Measurements from ENCODE around the gene TLE3.

TLE3 gene

GRCh38 chr15:70032509-70032908, 65.2 kb downstream of the TLE3 start:
- DNase-seq, result no peak

GRCh38 chr15:70031713-70032112, 66.0 kb downstream of the TLE3 start:
- DNase-seq, result no peak

DNA sequence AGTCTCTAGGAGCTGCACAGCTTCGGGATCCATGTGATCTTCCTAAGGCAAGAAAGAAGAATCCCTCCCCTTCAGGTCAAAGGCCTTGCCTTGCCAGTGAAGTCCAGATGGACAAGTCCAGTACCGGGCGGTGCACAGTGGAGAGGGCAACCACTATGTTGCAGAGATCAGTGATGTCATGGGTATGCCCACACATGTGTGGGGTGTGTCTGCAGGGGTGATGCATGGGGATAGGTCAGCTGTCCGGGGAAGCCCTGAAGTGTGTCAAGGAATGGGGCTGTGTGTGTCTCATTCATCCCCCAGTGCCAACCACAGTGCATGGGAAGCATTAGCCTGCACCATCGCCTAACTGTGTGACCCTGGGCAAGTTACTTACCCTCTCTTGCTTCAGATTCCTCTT, 66.5 kb downstream of the TLE3 start:
- no peak for DNase-seq

GRCh38 chr15:70030851-70031250, 66.9 kb downstream of the TLE3 start:
- no peak for DNase-seq

DNA sequence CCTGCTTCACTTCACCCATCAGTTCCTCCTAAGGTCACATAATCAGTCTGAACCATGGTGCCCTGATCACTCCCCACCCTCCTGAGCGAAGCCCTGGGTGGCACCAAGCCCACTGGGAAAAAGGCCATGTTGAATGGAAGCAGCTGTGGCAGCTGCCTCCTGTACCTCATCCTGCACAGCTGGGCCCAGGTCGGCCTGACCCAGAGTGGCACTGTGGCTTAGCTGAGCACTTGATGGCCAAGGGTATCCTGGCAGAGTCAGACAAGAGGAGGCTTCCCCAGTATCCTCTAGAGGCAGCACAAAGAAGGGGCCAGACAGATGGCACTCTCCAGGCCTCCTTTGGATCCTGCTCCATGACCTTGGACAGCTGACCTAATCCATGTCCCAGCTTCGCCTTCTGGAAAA, 68.4 kb downstream of the TLE3 start:
- DNase-seq, result no peak

DNA sequence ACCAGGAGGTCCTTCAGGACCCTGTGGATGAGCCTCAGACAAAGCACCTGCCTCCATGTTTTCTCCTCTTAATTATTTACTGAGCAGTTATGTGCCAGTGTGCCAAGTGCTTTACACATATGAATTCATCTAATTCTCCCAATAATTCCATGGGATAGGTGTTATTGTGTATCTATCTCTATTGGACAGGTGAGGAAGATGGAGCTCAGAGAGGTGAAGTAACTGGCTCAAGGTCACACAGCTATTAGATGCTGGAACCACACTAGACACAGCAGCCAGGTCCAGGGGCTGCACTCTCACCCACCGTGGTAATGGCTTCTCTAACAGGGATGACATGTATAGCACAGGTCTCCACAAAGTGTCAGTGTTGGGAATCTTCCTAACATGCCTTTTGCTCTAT, 70.2 kb downstream of the TLE3 start:
- DNase-seq, result no peak

DNA sequence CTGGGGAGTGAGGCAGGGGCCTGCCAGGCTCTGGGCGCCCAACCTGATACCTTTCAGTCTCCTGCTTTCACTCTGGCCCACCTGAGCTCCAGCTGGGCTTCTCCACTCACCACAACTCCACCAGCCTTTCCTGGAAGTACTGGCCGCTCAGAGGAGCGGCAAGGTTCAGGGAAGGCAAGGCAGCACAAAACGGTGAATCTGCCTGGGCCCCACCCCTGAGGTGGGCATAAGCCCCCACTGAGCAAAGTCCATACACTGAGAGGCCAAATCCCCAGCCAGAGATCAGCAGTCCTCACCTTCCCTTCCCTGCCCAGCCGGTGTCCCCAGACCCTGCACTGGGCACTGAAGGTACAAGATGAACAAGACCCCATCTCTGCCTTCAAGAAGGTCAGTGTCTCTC, 70.7 kb downstream of the TLE3 start:
- DNase-seq, result no peak

GRCh38 chr15:70025413-70026296, 72.1 kb downstream of the TLE3 start:
- DNase-seq, result peak in 5 of 56 donors; percentile 7 to 37 (median 10)

DNA sequence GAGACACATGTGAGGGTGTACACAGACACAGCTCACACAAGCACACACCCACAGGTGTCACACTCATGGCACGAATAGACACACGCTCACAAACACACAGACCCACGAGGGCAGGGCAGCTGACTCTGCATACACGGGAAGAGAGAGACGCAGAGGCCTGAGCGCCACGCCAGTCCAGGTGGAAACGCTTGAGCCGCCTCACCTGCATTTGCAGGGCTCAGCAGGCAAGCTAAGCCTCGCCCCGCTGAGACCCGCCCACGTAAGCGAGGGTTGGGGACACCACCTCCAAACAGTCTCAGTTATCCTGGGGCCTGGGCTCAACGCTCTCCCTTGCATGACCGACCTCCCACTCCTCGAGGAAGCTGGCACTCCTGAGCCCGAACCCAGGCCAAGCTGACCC, 73.2 kb downstream of the TLE3 start:
- DNase-seq, result no peak

GRCh38 chr15:70023769-70024491, 73.8 kb downstream of the TLE3 start:
- peak in 9 of 56 donors; percentile 9 to 76 (median 16) for DNase-seq

DNA sequence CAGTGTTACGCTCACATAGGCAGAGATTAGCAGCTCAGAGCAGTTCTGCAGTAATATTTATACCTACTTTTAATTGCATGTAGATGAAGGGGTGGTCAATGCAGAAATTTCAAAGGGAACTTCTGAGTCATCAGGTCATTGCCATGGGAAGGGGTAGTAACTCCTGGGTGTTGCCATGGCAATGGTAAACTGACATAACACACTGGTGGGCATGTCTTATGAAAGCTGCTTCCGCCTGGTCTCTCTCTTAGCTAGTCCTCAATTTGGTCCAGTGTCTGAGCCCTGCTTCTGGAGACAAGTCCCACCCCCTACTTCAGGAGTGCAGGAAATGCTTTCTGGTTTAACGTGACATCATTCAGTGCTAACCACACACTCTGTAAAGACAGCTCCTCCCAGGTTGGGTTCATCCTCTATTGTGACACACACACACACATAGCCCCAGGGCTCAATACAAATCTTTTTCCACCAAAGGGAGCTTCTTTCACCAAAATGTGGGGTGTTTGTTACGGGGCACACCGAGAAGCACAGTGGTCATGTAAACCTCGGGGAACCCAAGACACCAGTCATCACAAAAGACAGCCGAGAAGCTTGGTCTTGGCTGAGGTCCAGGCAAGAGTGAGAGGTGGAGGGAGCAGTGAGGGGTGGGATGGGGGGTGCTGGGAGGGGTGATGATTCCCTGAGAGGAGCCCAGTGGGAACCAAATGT, 74.5 kb downstream of the TLE3 start:
- DNase-seq, result peak in 1 of 56 donors; percentile 76

- no peak for DNase-seq
These were observed 77.5 kb downstream of the TLE3 start for GRCh38 chr15:70020229-70020628.

DNA sequence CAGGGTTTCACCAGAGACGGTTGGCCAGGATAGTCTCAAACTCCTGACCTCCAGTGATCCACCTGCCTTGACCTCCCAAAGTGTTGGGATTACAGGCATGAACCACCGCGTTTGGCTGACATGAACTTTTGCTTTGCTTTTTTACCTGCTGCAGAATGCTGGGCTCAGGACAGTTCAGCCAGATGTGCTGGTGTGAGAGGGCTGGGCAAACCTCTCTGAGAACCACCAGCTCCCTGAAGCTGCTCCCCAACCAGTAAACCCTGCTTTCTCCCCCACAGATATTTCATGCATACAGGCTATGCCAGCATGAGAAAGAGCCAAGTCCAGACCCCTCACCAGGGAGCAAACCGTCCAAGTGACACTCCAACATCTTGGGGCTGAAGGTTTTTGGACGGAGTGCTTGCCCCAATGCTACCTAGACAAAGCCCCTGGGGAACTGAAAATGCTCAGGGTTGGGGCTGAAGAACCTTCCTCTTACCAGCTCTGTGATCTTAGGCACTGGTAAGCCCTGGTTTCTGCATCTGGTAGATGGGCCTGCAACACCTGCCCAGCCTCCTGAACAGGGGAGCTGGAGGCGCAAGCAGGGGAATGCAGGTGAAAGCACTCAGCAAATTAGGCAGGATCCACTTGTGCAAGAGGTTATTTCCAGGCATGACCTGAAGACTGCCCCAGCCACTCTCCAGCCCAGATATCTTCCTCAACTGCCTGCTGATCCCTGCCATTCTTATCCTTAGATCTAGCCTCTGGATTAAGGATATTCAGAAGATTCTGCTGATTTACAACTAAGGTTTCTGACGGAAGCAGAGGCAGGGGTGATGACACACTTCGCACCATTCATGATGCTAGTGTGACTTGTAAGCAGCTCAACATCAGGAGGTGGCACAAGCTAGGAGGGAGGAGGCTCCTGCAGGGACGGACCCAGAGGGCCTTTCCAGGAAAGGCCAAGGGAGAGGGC, 78.8 kb downstream of the TLE3 start:
- DNase-seq, result no peak

GRCh38 chr15:70017801-70018200, 79.9 kb downstream of the TLE3 start:
- no peak for DNase-seq

- DNase-seq, result no peak
These were observed 80.7 kb downstream of the TLE3 start for GRCh38 chr15:70017025-70017424.

DNA sequence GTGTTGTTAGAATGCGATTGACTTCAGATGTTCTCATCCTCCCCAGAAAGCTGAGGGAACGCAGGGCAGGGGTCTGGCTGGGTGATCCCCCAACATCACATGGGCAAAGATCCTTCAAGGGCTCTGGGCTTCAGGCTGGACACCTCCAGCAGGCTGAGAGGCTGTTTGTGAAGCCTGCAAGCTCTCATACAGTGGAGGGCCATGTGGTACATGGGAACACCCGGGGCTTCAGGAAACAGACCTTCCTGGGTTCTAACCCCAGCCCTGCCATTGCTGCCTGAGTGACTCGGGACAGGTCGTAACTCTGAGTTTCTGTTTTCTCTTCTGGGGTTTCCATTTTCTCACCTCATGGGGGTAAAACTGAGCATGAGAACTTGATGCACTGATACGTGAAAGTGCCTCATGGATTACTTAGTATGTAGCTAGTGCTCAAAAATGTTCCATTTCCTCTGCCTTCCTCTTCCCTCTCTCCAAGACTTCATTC, 81.2 kb downstream of the TLE3 start:
- no peak for DNase-seq

GRCh38 chr15:70014860-70015490, 82.7 kb downstream of the TLE3 start:
- no peak for DNase-seq

DNA sequence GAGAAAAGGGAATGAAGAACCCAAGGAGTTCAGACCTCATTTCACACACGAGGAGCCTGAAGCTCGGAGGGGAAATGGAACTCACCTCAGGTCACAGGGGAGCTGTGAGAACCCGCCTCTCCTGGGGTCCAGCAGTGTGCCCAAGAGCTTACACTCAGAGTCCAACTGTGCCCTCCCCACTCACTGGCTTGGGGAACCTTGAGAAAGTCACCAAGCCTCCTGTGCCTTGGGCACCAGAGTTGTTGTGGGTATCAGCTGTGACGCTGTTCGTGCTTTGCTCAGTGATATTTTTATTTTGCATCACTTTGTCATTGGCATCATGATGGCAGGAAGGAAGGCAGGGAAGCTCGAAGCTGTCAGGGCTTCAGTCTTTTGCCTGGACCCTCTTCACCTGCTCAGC, 83.4 kb downstream of the TLE3 start:
- no peak for DNase-seq

GRCh38 chr15:70013656-70014313, 83.9 kb downstream of the TLE3 start:
- DNase-seq, result no peak

GRCh38 chr15:70012895-70013294, 84.8 kb downstream of the TLE3 start:
- no peak for DNase-seq
